ENCODE results near the gene ANKS1A. TPM values are rescaled to one million over a fixed set of nuclear protein-coding genes. Genes with fewer than 3 reads are reported as not detected.

The ANKS1A gene
- polyA plus RNA-seq, 2 of the 4 experiments (the other 2 are of a cell fraction): 3.6 to 5.9 TPM

DNA sequence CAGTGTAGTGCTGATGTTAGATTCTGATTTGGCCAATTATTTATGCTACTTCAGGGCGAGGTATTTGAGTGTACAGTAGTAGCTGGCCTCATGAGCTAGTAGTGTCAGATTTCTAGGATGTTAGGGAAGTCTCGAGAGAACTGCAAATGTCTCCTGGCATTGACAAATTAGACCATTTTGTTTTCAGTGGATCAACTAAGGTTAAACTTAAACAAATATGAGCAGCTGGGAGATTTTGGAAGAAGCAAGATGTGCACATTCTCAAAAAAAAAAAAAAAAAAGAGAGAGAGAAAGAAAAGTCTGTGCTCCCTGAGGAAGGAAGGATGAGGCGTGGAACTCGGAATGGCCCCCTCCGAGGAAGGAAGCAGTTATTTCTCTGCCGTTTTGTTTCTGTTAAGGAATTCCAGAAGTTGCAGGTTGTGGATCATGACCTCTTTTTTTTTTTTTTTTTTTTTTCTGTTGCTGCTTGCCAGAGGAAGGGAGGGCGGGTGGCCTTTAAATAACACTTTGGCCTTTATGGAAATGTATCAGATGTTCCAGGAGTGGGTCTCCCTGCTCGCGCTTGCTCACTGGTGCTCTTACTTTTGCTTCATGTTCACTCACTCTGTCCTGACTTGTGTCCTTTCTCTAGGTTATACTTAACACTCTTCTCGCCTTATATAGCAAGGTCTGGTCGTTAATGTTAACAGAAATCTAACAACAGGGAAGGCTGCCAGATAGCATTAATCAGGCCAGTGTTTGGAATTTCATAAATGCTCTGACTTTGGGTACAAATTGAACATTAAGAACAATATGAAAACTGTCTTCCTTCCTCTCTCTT, 127.7 kb downstream of the ANKS1A start:
- no peak overlapping the region for H3K4me2 ChIP-seq
- 76% methylated on average over 11 of the region's 11 CpGs for WGBS (ENCODE audit: missing lambda C conversion rate)
- TF ChIP-seq ZC3H11A (IDR thresholded peaks at IDR 0.05): no peak
- no peak for TF ChIP-seq FOXS1 (CRISPR knock-in tag; IDR thresholded peaks at IDR 0.05)
- no peak overlapping the region for H3K4me3 ChIP-seq
- no peak for DNase-seq (ENCODE audit: low read depth in 1 of 2, low spot score in 1 of 2)
- ATAC-seq: no peak
- H3K4me1 ChIP-seq: peaks cover 3% of the 10 kb centered on the region; the same call in 1 of the 3 replicates
- no peaks in the 10 kb centered on the region for H3K9me3 ChIP-seq
- ChIA-PET POLR2A (no interaction called here), CTCF (interaction anchor here (1.7 kb wide), 1 partner anchor 11 kb away, joined by 7 read pairs; no protein-coding TSS in a partner anchor)
- no peak overlapping the region for H3K27ac ChIP-seq
- FAIRE-seq: no peak

DNA sequence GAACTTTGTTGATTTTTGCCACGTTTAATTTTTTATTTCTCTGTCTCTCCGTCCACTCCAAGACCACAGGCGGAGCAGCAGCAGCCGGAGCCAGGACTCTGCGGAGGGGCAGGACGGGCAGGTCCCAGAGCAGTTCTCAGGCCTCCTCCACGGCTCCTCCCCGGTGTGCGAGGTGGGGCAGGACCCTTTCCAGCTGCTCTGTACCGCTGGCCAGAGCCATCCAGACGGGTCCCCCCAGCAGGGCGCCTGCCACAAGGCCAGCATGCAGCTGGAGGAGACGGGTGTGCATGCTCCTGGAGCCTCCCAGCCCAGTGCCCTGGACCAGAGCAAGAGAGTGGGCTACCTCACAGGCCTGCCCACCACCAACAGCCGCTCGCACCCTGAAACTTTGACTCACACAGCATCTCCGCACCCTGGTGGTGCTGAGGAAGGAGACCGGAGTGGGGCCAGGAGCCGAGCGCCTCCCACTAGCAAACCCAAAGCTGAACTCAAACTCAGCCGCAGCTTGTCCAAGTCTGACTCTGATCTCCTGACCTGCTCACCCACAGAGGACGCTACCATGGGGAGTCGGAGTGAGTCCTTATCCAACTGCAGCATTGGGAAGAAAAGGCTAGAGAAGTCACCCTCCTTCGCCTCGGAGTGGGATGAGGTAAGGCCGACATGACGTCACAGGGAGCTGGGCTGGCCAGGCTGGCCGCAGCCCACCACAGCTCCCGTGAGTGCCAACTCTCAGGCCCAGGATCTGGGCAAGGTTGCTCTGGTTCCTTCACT, 128.5 kb downstream of the ANKS1A start:
- H3K9me3 ChIP-seq: no peaks in the 10 kb centered on the region
- no peak overlapping the region for H3K4me3 ChIP-seq
- no peak overlapping the region for H3K27ac ChIP-seq
- peaks cover 3% of the 10 kb centered on the region; the same call in 1 of the 3 replicates for H3K4me1 ChIP-seq
- TF ChIP-seq POLR2A (IDR thresholded peaks at IDR 0.05; ENCODE audit: low read length) (no peak), JUN (IDR thresholded peaks at IDR 0.05) (no peak), MYC (IDR thresholded peaks at IDR 0.05; ENCODE audit: borderline replicate concordance, low read length) (no peak), ZC3H11A (IDR thresholded peaks at IDR 0.05) (no peak), KDM5A (IDR thresholded peaks at IDR 0.05) (no peak), ZSCAN20 (CRISPR knock-in tag; IDR thresholded peaks at IDR 0.05) (no peak), BHLHE40 (IDR thresholded peaks at IDR 0.05; ENCODE audit: low read depth, low read length) (no peak), CBX2 (IDR thresholded peaks at IDR 0.05; ENCODE audit: borderline replicate concordance, low read depth) (no peak), CEBPB (IDR thresholded peaks at IDR 0.05) (no peak), MAFK (IDR thresholded peaks at IDR 0.05; ENCODE audit: partially characterized antibody) (no peak), CBX8 (IDR thresholded peaks at IDR 0.05) (no peak), MAZ (IDR thresholded peaks at IDR 0.05; ENCODE audit: borderline replicate concordance, low read depth, low read length) (no peak), SMC3 (IDR thresholded peaks at IDR 0.05) (no peak), TFCP2L1 (CRISPR knock-in tag; IDR thresholded peaks at IDR 0.05) (no peak), TP53 (CRISPR knock-in tag; IDR thresholded peaks at IDR 0.05) (no peak), SREBF2 (IDR thresholded peaks at IDR 0.05) (no peak), ESRRA (IDR thresholded peaks at IDR 0.05; ENCODE audit: borderline replicate concordance, low read length) (no peak)
- TF ChIP-seq, protein P1, sequence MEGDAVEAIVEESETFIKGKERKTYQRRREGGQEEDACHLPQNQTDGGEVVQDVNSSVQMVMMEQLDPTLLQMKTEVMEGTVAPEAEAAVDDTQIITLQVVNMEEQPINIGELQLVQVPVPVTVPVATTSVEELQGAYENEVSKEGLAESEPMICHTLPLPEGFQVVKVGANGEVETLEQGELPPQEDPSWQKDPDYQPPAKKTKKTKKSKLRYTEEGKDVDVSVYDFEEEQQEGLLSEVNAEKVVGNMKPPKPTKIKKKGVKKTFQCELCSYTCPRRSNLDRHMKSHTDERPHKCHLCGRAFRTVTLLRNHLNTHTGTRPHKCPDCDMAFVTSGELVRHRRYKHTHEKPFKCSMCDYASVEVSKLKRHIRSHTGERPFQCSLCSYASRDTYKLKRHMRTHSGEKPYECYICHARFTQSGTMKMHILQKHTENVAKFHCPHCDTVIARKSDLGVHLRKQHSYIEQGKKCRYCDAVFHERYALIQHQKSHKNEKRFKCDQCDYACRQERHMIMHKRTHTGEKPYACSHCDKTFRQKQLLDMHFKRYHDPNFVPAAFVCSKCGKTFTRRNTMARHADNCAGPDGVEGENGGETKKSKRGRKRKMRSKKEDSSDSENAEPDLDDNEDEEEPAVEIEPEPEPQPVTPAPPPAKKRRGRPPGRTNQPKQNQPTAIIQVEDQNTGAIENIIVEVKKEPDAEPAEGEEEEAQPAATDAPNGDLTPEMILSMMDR (IDR thresholded peaks at IDR 0.05): no peak
- TF ChIP-seq, protein P2, sequence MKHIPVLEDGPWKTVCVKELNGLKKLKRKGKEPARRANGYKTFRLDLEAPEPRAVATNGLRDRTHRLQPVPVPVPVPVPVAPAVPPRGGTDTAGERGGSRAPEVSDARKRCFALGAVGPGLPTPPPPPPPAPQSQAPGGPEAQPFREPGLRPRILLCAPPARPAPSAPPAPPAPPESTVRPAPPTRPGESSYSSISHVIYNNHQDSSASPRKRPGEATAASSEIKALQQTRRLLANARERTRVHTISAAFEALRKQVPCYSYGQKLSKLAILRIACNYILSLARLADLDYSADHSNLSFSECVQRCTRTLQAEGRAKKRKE (CRISPR knock-in tag; IDR thresholded peaks at IDR 0.05; ENCODE audit: low read depth): no peak
- TF ChIP-seq, protein P3, sequence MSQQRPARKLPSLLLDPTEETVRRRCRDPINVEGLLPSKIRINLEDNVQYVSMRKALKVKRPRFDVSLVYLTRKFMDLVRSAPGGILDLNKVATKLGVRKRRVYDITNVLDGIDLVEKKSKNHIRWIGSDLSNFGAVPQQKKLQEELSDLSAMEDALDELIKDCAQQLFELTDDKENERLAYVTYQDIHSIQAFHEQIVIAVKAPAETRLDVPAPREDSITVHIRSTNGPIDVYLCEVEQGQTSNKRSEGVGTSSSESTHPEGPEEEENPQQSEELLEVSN (IDR thresholded peaks at IDR 0.05; ENCODE audit: borderline replicate concordance, low read depth): no peak
- FAIRE-seq: no peak
- WGBS (ENCODE audit: missing lambda C conversion rate): 91% methylated on average over 23 of the region's 28 CpGs
- ChIA-PET CTCF (interaction anchor here (1.2 kb wide), 1 partner anchor 30 kb away, joined by 3 read pairs; no protein-coding TSS in a partner anchor), POLR2A (no interaction called here)
- no peak for ATAC-seq
- H3K4me2 ChIP-seq: no peak overlapping the region
- no peak for DNase-seq (ENCODE audit: low read depth in 1 of 2, low spot score in 1 of 2)

Data from A549 (cell line).